Trophoblast cell (in vitro differentiated cells and primary cell): ENCODE data around the gene CDH24.

Experiments
- DNase-seq, 2 donors: peaks; one replicate each; pipeline ENCODE4 v3.0.0-alpha.2; 2016
- H2AFZ ChIP-seq: 2 replicates; pipeline ENCODE4 v1.6.1; 2013; ENCODE audit warnings: low read length, moderate library complexity, mild to moderate bottlenecking; ENCODE audit not compliant: insufficient read depth, poor library complexity
- H2AK5ac ChIP-seq: 2 replicates; pipeline ENCODE4 v1.6.1; 2013; ENCODE audit warnings: mild to moderate bottlenecking, low read length
- H2BK120ac ChIP-seq: 2 replicates; pipeline ENCODE4 v1.6.1; 2013; ENCODE audit warnings: low read length, mild to moderate bottlenecking, moderate library complexity; ENCODE audit not compliant: insufficient read depth, poor library complexity
- H2BK12ac ChIP-seq: 2 replicates; pipeline ENCODE4 v1.6.1; 2013; ENCODE audit warnings: mild to moderate bottlenecking, low read length, moderate library complexity
- H2BK5ac ChIP-seq: 2 replicates; pipeline ENCODE4 v1.6.1; 2013; ENCODE audit warnings: low read length, low read depth, moderate library complexity, mild to moderate bottlenecking; ENCODE audit not compliant: poor library complexity
- H3K14ac ChIP-seq: 2 replicates; pipeline ENCODE4 v1.6.1; 2013; ENCODE audit warnings: mild to moderate bottlenecking, low read length
- H3K18ac ChIP-seq: 2 replicates; pipeline ENCODE4 v1.6.1; 2013; ENCODE audit warnings: mild to moderate bottlenecking, low read length
- H3K23ac ChIP-seq: 2 replicates; pipeline ENCODE4 v1.6.1; 2013; ENCODE audit warnings: low read length
- H3K27ac ChIP-seq: 2 replicates; pipeline ENCODE4 v1.5.1; 2013; ENCODE audit warnings: low read depth, mild to moderate bottlenecking, inconsistent platforms, low read length, moderate library complexity
- H3K27me3 ChIP-seq: 2 replicates; pipeline ENCODE4 v1.6.1; 2013; ENCODE audit warnings: inconsistent platforms, mild to moderate bottlenecking, low read length, moderate library complexity; ENCODE audit not compliant: insufficient read depth
- H3K36me3 ChIP-seq, 2 experiments: 1 replicate in 1 of 2; 2 replicates in 1 of 2; pipeline ENCODE4 v1.6.1; 2013; ENCODE audit warnings: low read length in 2 of 2, mild to moderate bottlenecking in 2 of 2, moderate library complexity in 1 of 2; ENCODE audit not compliant: insufficient read depth in 2 of 2, control insufficient read depth in 1 of 2
- H3K4ac ChIP-seq: 2 replicates; pipeline ENCODE4 v1.6.1; 2013; ENCODE audit warnings: low read depth, mild to moderate bottlenecking, low read length, moderate library complexity
- H3K4me1 ChIP-seq, 2 experiments: 1 replicate in 1 of 2; 2 replicates in 1 of 2; pipeline ENCODE4 v1.6.1; 2013; ENCODE audit warnings: low read length in 2 of 2, mild to moderate bottlenecking in 2 of 2, moderate library complexity in 1 of 2; ENCODE audit not compliant: insufficient read depth in 2 of 2, control insufficient read depth in 1 of 2
- H3K4me2 ChIP-seq: 2 replicates; pipeline ENCODE4 v1.6.1; 2013; ENCODE audit warnings: inconsistent platforms, mild to moderate bottlenecking, low read length, moderate library complexity
- H3K4me3 ChIP-seq: 2 replicates; pipeline ENCODE4 v1.5.1; 2013; ENCODE audit warnings: mild to moderate bottlenecking, low read depth, low read length, inconsistent platforms
- H3K79me1 ChIP-seq: one replicate; pipeline ENCODE4 v1.6.1; 2013; ENCODE audit warnings: low read length
- H3K79me2 ChIP-seq: 2 replicates; pipeline ENCODE4 v1.6.1; 2013; ENCODE audit warnings: low read length, mild to moderate bottlenecking; ENCODE audit not compliant: control insufficient read depth, insufficient read depth, poor library complexity
- H3K9ac ChIP-seq: 2 replicates; pipeline ENCODE4 v1.6.1; 2013; ENCODE audit warnings: mild to moderate bottlenecking, low read length
- H3K9me3 ChIP-seq: 2 replicates; pipeline ENCODE4 v1.6.1; 2013; ENCODE audit warnings: low read depth, mild to moderate bottlenecking, control low read depth, inconsistent platforms, low read length; ENCODE audit not compliant: insufficient read depth
- H4K12ac ChIP-seq: 2 replicates; pipeline ENCODE4 v1.6.1; 2013; ENCODE audit warnings: low read depth, mild to moderate bottlenecking, low read length, moderate library complexity
- H4K8ac ChIP-seq: 2 replicates; pipeline ENCODE4 v1.6.1; 2013; ENCODE audit warnings: low read depth, mild to moderate bottlenecking, low read length, moderate library complexity
- H4K91ac ChIP-seq: one replicate; pipeline ENCODE4 v1.6.1; 2013; ENCODE audit warnings: low read depth, mild to moderate bottlenecking, low read length, moderate library complexity
- whole genome bisulfite sequencing: extraction: QIAGEN DNeasy Blood & Tissue Kit; methylation state at CpG from one replicate; pipeline ENCODE4 v1.1.7; 2013; ENCODE audit warnings: missing lambda C conversion rate; ENCODE audit not compliant: insufficient read length, insufficient coverage; ENCODE audit errors: extremely low coverage; 5-methylcytosine and 5-hydroxymethylcytosine counted together

CDH24 gene

GRCh38 chr14:23056145-23056955, 970 bp downstream of the CDH24 start:
- no peak overlapping the region for H3K23ac ChIP-seq
- H4K91ac ChIP-seq, result no peak overlapping the region
- peak overlapping the region; percentile 67 for H3K4me2 ChIP-seq
- peaks cover 6% of the 10 kb centered on the region for H3K79me2 ChIP-seq
- peak; percentile 74 to 85 for DNase-seq
- peak overlapping the region; percentile 76 for H3K4me3 ChIP-seq
- H2BK5ac ChIP-seq, result no peak overlapping the region
- H2BK120ac ChIP-seq, result no peak overlapping the region
- H2BK12ac ChIP-seq, result peak overlapping the region; percentile 10
- no peak overlapping the region for H3K9ac ChIP-seq
- H3K36me3 ChIP-seq, result peaks cover 63 to 66% of the 10 kb centered on the region in 2 experiments
- no peak overlapping the region for H2AFZ ChIP-seq
- H4K12ac ChIP-seq, result no peak overlapping the region
- peak overlapping the region; percentile 16 for H3K18ac ChIP-seq
- H3K14ac ChIP-seq, result no peak overlapping the region
- peak overlapping the region; percentile 16 for H3K27ac ChIP-seq
- H3K4ac ChIP-seq, result no peak overlapping the region
- peaks cover 3% of the 10 kb centered on the region for H3K9me3 ChIP-seq
- peaks cover 9 to 17% of the 10 kb centered on the region in 2 experiments for H3K4me1 ChIP-seq
- no peak overlapping the region for H4K8ac ChIP-seq
- no peak overlapping the region for H2AK5ac ChIP-seq
- peaks cover 17% of the 10 kb centered on the region for H3K79me1 ChIP-seq
- WGBS, result no CpG with 5 or more reads among the region's 17 CpGs
- H3K27me3 ChIP-seq, result no peaks in the 10 kb centered on the region

GRCh38 chr14:23055621-23056144, 1.6 kb downstream of the CDH24 start:
- DNase-seq, result no peak
- Histone ChIP-seq H2BK120ac (no peak overlapping the region), H3K4me3 (no peak overlapping the region), H3K4me1 (peaks cover 5 to 11% of the 10 kb centered on the region in 2 experiments), H3K18ac (peak overlapping the region; percentile 19), H3K27ac (peak overlapping the region; percentile 6), H3K36me3 (peaks cover 56 to 63% of the 10 kb centered on the region in 2 experiments), H3K27me3 (no peaks in the 10 kb centered on the region), H2BK5ac (no peak overlapping the region), H3K79me2 (peaks cover 6% of the 10 kb centered on the region), H2BK12ac (no peak overlapping the region), H3K4ac (no peak overlapping the region), H3K9ac (no peak overlapping the region), H2AFZ (no peak overlapping the region), H3K9me3 (peaks cover 3% of the 10 kb centered on the region), H3K23ac (no peak overlapping the region), H4K91ac (no peak overlapping the region), H4K12ac (no peak overlapping the region), H4K8ac (no peak overlapping the region), H3K79me1 (peaks cover 12% of the 10 kb centered on the region), H2AK5ac (no peak overlapping the region), H3K4me2 (peak overlapping the region; percentile 67), H3K14ac (no peak overlapping the region)
- WGBS, result no CpG with 5 or more reads among the region's 6 CpGs

- DNase-seq, result no peak
- Histone ChIP-seq H4K12ac (no peak overlapping the region), H3K27ac (no peak overlapping the region), H3K79me2 (peaks cover 6% of the 10 kb centered on the region), H3K4me2 (no peak overlapping the region), H3K23ac (no peak overlapping the region), H3K9me3 (peaks cover 3% of the 10 kb centered on the region), H3K79me1 (peaks cover 12% of the 10 kb centered on the region), H2AK5ac (no peak overlapping the region), H3K9ac (no peak overlapping the region), H4K91ac (no peak overlapping the region), H3K4me3 (no peak overlapping the region), H3K14ac (no peak overlapping the region), H2AFZ (no peak overlapping the region), H2BK12ac (no peak overlapping the region), H3K4ac (no peak overlapping the region), H2BK5ac (no peak overlapping the region), H4K8ac (no peak overlapping the region), H3K27me3 (no peaks in the 10 kb centered on the region), H2BK120ac (no peak overlapping the region), H3K36me3 (peaks cover 57 to 64% of the 10 kb centered on the region in 2 experiments), H3K4me1 (peaks cover 5 to 11% of the 10 kb centered on the region in 2 experiments), H3K18ac (no peak overlapping the region)
- no CpG with 5 or more reads among the region's 12 CpGs for WGBS
These were observed 2.2 kb downstream of the CDH24 start for GRCh38 chr14:23055147-23055550.

- H3K27ac ChIP-seq, result no peak overlapping the region
- WGBS, result no CpG with 5 or more reads among the region's 17 CpGs
These were observed 3.1 kb downstream of the CDH24 start for GRCh38 chr14:23054000-23054811.

More at GRCh38 chr14:23054000-23054811, 3.1 kb downstream of the CDH24 start:
- no peak overlapping the region for H4K12ac ChIP-seq
- no peak overlapping the region for H3K4me3 ChIP-seq
- DNase-seq, result no peak
- H3K4me1 ChIP-seq, result peaks cover 5 to 11% of the 10 kb centered on the region in 2 experiments
- no peak overlapping the region for H4K91ac ChIP-seq
- H3K4ac ChIP-seq, result no peak overlapping the region
- no peak overlapping the region for H3K18ac ChIP-seq
- no peak overlapping the region for H2BK5ac ChIP-seq
- no peak overlapping the region for H3K23ac ChIP-seq
- H2AFZ ChIP-seq, result no peak overlapping the region
- peaks cover 3% of the 10 kb centered on the region for H3K9me3 ChIP-seq
- H3K36me3 ChIP-seq, result peaks cover 54 to 66% of the 10 kb centered on the region in 2 experiments
- H3K4me2 ChIP-seq, result no peak overlapping the region
- H3K27me3 ChIP-seq, result no peaks in the 10 kb centered on the region
- H2BK12ac ChIP-seq, result no peak overlapping the region
- peaks cover 6% of the 10 kb centered on the region for H3K79me2 ChIP-seq
- H2AK5ac ChIP-seq, result no peak overlapping the region
- peaks cover 12% of the 10 kb centered on the region for H3K79me1 ChIP-seq
- no peak overlapping the region for H4K8ac ChIP-seq
- no peak overlapping the region for H2BK120ac ChIP-seq
- H3K9ac ChIP-seq, result no peak overlapping the region
- no peak overlapping the region for H3K14ac ChIP-seq
